H9 (cell line): ENCODE results near the gene PPT1. TPM values are rescaled to one million over a fixed set of nuclear protein-coding genes. Genes with fewer than 3 reads are reported as not detected.

Source experiments
- DNase-seq: peaks from one replicate; pipeline ENCODE4 v3.0.0-alpha.2; 2017
- H2AFZ ChIP-seq: one replicate; pipeline ENCODE4 v1.6.1; 2013; ENCODE audit warnings: mild to moderate bottlenecking, low read length, control low read depth, moderate library complexity
- H2AK5ac ChIP-seq: 2 replicates; pipeline ENCODE4 v1.6.1; 2013; ENCODE audit warnings: low read length, control low read depth, mixed read lengths; ENCODE audit not compliant: insufficient read length
- H2BK120ac ChIP-seq: one replicate; pipeline ENCODE4 v1.6.1; 2013; ENCODE audit warnings: low read depth, mild to moderate bottlenecking, low read length, control low read depth, inconsistent platforms; ENCODE audit not compliant: poor library complexity, severe bottlenecking
- H2BK12ac ChIP-seq: 2 replicates; pipeline ENCODE4 v1.6.1; 2013; ENCODE audit warnings: low read length, control low read depth, mixed read lengths, low read depth; ENCODE audit not compliant: insufficient read length
- H2BK15ac ChIP-seq: 2 replicates; pipeline ENCODE4 v1.6.1; 2013; ENCODE audit warnings: low read depth, low read length, control low read depth
- H2BK20ac ChIP-seq: one replicate; pipeline ENCODE4 v1.6.1; 2013; ENCODE audit warnings: low read depth, mild to moderate bottlenecking, low read length, control low read depth, inconsistent platforms; ENCODE audit not compliant: poor library complexity, severe bottlenecking
- H2BK5ac ChIP-seq: 2 replicates; pipeline ENCODE4 v1.6.1; 2013; ENCODE audit warnings: low read length, control low read depth, mixed read lengths; ENCODE audit not compliant: insufficient read length
- H3K14ac ChIP-seq: 2 replicates; pipeline ENCODE4 v1.6.1; 2013; ENCODE audit warnings: low read length, control low read depth; ENCODE audit not compliant: insufficient read depth
- H3K18ac ChIP-seq: 2 replicates; pipeline ENCODE4 v1.6.1; 2013; ENCODE audit warnings: low read depth, mild to moderate bottlenecking, mixed read lengths, low read length, control low read depth; ENCODE audit not compliant: insufficient read length
- H3K23ac ChIP-seq: 2 replicates; pipeline ENCODE4 v1.6.1; 2013; ENCODE audit warnings: low read length, control low read depth, mixed read lengths, low read depth; ENCODE audit not compliant: insufficient read length
- H3K23me2 ChIP-seq: 2 replicates; pipeline ENCODE4 v1.6.1; 2013; ENCODE audit warnings: low read depth, mild to moderate bottlenecking, mixed read lengths, low read length, control low read depth; ENCODE audit not compliant: insufficient read length, poor library complexity, severe bottlenecking
- H3K27ac ChIP-seq: 2 replicates; pipeline ENCODE4 v1.5.1; 2013; ENCODE audit warnings: low read length, control low read depth, mixed read lengths, low read depth; ENCODE audit not compliant: insufficient read length
- H3K27me3 ChIP-seq: 2 replicates; pipeline ENCODE4 v1.6.1; 2013; ENCODE audit warnings: low read length, control low read depth, inconsistent platforms; ENCODE audit not compliant: insufficient read depth
- H3K4ac ChIP-seq: 2 replicates; pipeline ENCODE4 v1.6.1; 2013; ENCODE audit warnings: low read depth, mild to moderate bottlenecking, control low read depth, inconsistent platforms, low read length, moderate library complexity
- H3K4me1 ChIP-seq: 2 replicates; pipeline ENCODE4 v1.6.1; 2013; ENCODE audit warnings: low read length, control low read depth, inconsistent platforms; ENCODE audit not compliant: insufficient read depth
- H3K4me2 ChIP-seq: 2 replicates; pipeline ENCODE4 v1.6.1; 2013; ENCODE audit warnings: low read length, control low read depth, mixed read lengths; ENCODE audit not compliant: insufficient read length, insufficient read depth
- H3K56ac ChIP-seq: 2 replicates; pipeline ENCODE4 v1.6.1; 2013; ENCODE audit warnings: low read depth, mild to moderate bottlenecking, mixed read lengths, low read length, control low read depth; ENCODE audit not compliant: insufficient read length
- H3K79me1 ChIP-seq: 2 replicates; pipeline ENCODE4 v1.6.1; 2013; ENCODE audit warnings: low read depth, mild to moderate bottlenecking, moderate library complexity, low read length, control low read depth, inconsistent platforms; ENCODE audit not compliant: insufficient read depth, poor library complexity, severe bottlenecking
- H3K79me2 ChIP-seq: 2 replicates; pipeline ENCODE4 v1.6.1; 2013; ENCODE audit warnings: low read length, control low read depth, inconsistent platforms; ENCODE audit not compliant: insufficient read depth
- H3K9ac ChIP-seq: 2 replicates; pipeline ENCODE4 v1.6.1; 2013; ENCODE audit warnings: low read length, control low read depth, mixed read lengths; ENCODE audit not compliant: insufficient read length; ENCODE audit errors: extremely low read depth
- H3K9me3 ChIP-seq: one replicate; pipeline ENCODE4 v1.6.1; 2013; ENCODE audit warnings: low read depth, low read length, inconsistent platforms; ENCODE audit not compliant: control insufficient read depth
- H3T11ph ChIP-seq: one replicate; pipeline ENCODE4 v1.6.1; 2013; ENCODE audit warnings: mild to moderate bottlenecking, low read length, control low read depth, inconsistent platforms
- H4K20me1 ChIP-seq: one replicate; pipeline ENCODE4 v1.6.1; 2013; ENCODE audit not compliant: control insufficient read depth, insufficient read length, insufficient read depth
- H4K5ac ChIP-seq: 2 replicates; pipeline ENCODE4 v1.6.1; 2013; ENCODE audit warnings: low read depth, mild to moderate bottlenecking, mixed read lengths, low read length, control low read depth; ENCODE audit not compliant: insufficient read length
- H4K8ac ChIP-seq: replicated peaks from 2 replicates; pipeline ENCODE4 v1.6.1; 2013; ENCODE audit warnings: low read length, control low read depth, mixed read lengths, low read depth; ENCODE audit not compliant: insufficient read length
- H4K91ac ChIP-seq: 2 replicates; pipeline ENCODE4 v1.6.1; 2013; ENCODE audit warnings: low read depth, mild to moderate bottlenecking, moderate library complexity, mixed read lengths, low read length, control low read depth; ENCODE audit not compliant: insufficient read length
- H3K27ac Mint-ChIP-seq, 3 experiments: 2 replicates in 2 of 3; 3 replicates in 1 of 3; pipeline ENCODE4 v1.8.0; 2020 to 2021; ENCODE audit warnings: mixed read lengths in 3 of 3, mild to moderate bottlenecking in 1 of 3, moderate library complexity in 1 of 3
- H3K27me3 Mint-ChIP-seq: 2 replicates; pipeline ENCODE4 v1.8.0; 2021; ENCODE audit warnings: low read depth, mild to moderate bottlenecking, moderate library complexity, mixed read lengths
- H3K36me3 Mint-ChIP-seq, 3 experiments: 2 replicates in 2 of 3; 3 replicates in 1 of 3; pipeline ENCODE4 v1.8.0; 2020 to 2021; ENCODE audit warnings: low read depth in 3 of 3, mixed read lengths in 3 of 3; ENCODE audit not compliant: insufficient read depth in 1 of 3
- H3K4me1 Mint-ChIP-seq, 2 experiments: 2 replicates each; pipeline ENCODE4 v1.8.0; 2020; ENCODE audit warnings: mixed read lengths in 2 of 2
- H3K4me3 Mint-ChIP-seq, 2 experiments: 2 replicates in 1 of 2; 3 replicates in 1 of 2; pipeline ENCODE4 v1.8.0; 2020 to 2021; ENCODE audit warnings: mild to moderate bottlenecking in 2 of 2, mixed read lengths in 2 of 2, moderate library complexity in 1 of 2
- H3K9me3 Mint-ChIP-seq, 2 experiments: 2 replicates in 1 of 2; 3 replicates in 1 of 2; pipeline ENCODE4 v1.8.0; 2020; ENCODE audit warnings: mild to moderate bottlenecking in 2 of 2, mixed read lengths in 2 of 2, moderate library complexity in 1 of 2
- WGBS: extraction: QIAGEN DNeasy Blood & Tissue Kit; methylation state at CpG from one replicate; pipeline ENCODE4 v1.1.7; 2013; ENCODE audit warnings: missing lambda C conversion rate, low lambda C conversion rate, mixed read lengths; ENCODE audit not compliant: insufficient read length; ENCODE audit errors: extremely low coverage; 5-methylcytosine and 5-hydroxymethylcytosine counted together
- total RNA-seq: library from RNA; stranded (reverse); gene quantifications from 2 replicates; pipeline ENCODE4 v1.2.1, GENCODE V29; 2021
- TF ChIP-seq, protein P1 (sequence below): fragments of 200-600 bp; sonication (generic); conservative IDR thresholded peaks from 3 replicates; pipeline ENCODE4 v1.8.0; 2021; ENCODE audit warnings: antibody characterized with exemption, mild to moderate bottlenecking

The PPT1 gene
- total RNA-seq, 1 experiment from 2014 or later, result 109 TPM

DNA sequence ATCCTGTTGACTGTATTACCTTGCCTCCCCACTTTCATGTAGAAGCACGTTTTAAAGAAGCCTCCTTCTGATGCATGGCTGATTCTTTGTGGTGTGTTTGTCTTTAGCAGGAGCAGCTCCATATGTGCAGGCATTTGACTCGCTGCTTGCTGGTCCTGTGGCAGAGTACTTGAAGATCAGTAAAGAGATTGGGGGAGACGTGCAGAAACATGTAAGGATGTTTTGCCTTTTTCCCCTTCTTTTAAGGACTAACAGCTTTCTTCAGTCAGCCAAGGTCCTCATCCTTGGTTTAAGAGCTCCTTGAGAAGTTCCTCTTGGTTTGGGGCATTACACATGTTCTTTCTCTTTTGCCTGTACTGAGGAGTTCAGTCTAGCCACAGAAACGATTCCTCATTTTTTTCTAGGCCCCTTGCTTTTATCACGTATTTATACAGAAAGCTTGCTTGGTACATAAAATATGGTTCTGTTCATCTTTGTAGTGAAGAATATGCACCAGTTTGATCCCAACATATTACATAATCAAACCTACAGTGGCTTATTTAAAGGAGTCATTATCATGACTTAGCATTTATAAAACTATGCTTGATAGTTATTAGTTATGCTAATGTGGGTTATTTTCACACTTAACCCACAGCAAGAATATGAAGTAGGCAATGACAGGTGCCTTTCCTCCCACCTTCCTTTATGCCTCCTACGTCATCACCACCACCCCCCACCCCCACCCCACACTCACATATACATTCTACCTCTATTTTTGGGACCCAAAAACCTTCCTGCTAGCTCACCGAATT lies 36.9 kb downstream of the PPT1 start:
- Histone ChIP-seq H3T11ph (no peak overlapping the region), H3K4me1 (peaks cover 4% of the 10 kb centered on the region; the same call in 1 of the 2 replicates), H4K91ac (no peak overlapping the region), H2BK12ac (no peak overlapping the region), H3K14ac (no peak overlapping the region), H2BK20ac (no peak overlapping the region), H3K27ac (no peak overlapping the region), H2BK15ac (no peak overlapping the region), H4K5ac (no peak overlapping the region), H2BK5ac (no peak overlapping the region), H3K56ac (no peak overlapping the region), H4K8ac (no peak overlapping the region), H3K9me3 (no peaks in the 10 kb centered on the region), H3K79me2 (peaks cover 2% of the 10 kb centered on the region; the same call in 1 of the 2 replicates), H4K20me1 (no peaks in the 10 kb centered on the region), H3K9ac (no peak overlapping the region), H3K4me2 (no peak overlapping the region), H3K18ac (no peak overlapping the region), H3K23me2 (no peaks in the 10 kb centered on the region), H2AFZ (no peak overlapping the region), H3K79me1 (peaks cover 3% of the 10 kb centered on the region), H2AK5ac (no peak overlapping the region), H3K23ac (no peak overlapping the region), H2BK120ac (no peak overlapping the region), H3K27me3 (no peaks in the 10 kb centered on the region), H3K4ac (no peak overlapping the region)
- peak overlapping the region; percentile 83 to 95 (median 87) for H3K27ac Mint-ChIP-seq
- no peak for DNase-seq
- 100% methylated on average over 1 of the region's 7 CpGs for WGBS
- H3K4me1 Mint-ChIP-seq, result peaks cover 20% of the 10 kb centered on the region in 2 experiments
- H3K27me3 Mint-ChIP-seq, result no peaks in the 10 kb centered on the region
- H3K9me3 Mint-ChIP-seq, result no peaks in the 10 kb centered on the region
- no peak overlapping the region; a peak in 1 of 5 replicates for H3K4me3 Mint-ChIP-seq
- TF ChIP-seq, protein P1, sequence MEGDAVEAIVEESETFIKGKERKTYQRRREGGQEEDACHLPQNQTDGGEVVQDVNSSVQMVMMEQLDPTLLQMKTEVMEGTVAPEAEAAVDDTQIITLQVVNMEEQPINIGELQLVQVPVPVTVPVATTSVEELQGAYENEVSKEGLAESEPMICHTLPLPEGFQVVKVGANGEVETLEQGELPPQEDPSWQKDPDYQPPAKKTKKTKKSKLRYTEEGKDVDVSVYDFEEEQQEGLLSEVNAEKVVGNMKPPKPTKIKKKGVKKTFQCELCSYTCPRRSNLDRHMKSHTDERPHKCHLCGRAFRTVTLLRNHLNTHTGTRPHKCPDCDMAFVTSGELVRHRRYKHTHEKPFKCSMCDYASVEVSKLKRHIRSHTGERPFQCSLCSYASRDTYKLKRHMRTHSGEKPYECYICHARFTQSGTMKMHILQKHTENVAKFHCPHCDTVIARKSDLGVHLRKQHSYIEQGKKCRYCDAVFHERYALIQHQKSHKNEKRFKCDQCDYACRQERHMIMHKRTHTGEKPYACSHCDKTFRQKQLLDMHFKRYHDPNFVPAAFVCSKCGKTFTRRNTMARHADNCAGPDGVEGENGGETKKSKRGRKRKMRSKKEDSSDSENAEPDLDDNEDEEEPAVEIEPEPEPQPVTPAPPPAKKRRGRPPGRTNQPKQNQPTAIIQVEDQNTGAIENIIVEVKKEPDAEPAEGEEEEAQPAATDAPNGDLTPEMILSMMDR, result no peak
- peaks cover 30 to 54% (median 47%) of the 10 kb centered on the region in 3 experiments for H3K36me3 Mint-ChIP-seq
